NCI-H1417 treated with DMSO at 0.1 percent for 48 hours (cell line): ENCODE data around the gene ATP10A.

ENCODE experiments used
- DNase-seq: peaks from one replicate; lab custom pipeline; 2025; lab: John Stamatoyannopoulos, UW

Gene ATP10A

DNA sequence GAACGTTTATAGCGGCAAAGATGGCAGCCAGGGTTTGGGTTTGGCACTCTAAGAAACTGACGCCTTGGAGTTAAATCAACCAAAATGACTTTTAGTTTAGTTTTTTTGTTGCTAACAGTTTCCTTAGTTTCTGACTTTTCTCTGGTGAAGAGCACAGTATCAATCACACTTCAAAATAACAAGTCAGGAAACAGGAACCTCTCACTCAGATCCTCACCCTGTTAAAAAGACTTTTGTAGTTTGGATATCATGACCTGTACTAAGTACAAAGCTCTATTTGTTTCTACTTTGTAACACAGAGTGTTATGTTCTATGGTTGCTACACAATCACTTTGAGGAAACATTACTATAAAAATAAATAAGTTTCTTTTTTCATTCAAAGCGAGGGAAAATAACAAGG lies 51.1 kb downstream of the ATP10A start:
- DNase-seq, result no peak

- no peak for DNase-seq
These were observed 51.6 kb downstream of the ATP10A start for GRCh38 chr15:25811481-25811906.

- no peak for DNase-seq
These were observed 52.5 kb downstream of the ATP10A start for GRCh38 chr15:25810631-25811091.

DNA sequence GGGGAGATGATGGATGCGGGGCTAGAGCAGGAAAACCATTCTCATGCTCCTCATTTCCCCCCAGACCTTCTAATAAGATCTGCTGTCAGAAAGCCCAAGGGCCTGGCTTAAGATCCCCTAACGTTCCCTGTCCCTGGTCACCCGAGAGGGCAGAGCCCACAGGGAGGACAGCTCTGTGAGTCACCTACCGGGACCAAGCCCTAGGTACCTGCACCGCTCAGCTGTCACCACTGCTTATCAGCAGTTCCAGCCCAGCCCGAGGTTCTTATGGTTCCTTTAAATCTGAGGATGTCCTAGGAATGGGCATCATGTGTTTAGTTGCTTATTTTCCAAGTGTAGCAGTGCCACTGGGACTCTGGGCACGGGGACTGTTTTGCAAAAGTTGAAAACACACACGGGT lies 53.0 kb downstream of the ATP10A start:
- DNase-seq, result no peak

DNA sequence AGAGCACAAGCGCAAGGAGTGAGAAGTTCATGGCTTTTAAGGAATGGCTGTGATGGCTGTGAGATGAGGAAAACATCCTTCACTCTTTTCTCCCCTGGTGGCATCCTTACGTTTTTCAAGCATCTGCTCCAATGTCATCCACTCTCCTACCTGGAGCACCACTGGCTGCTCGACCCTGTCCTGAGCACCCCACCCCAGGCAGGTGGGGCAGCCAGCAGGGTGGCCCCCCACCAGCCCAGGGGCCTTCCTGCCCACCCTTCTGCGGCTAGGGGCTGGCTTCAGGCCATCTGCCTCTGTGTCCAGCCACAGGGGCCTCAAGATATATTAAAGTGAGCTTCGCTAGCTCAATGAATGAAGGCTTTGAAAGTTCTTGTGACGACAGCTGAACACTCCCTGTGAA lies 56.1 kb downstream of the ATP10A start:
- no peak for DNase-seq

DNA sequence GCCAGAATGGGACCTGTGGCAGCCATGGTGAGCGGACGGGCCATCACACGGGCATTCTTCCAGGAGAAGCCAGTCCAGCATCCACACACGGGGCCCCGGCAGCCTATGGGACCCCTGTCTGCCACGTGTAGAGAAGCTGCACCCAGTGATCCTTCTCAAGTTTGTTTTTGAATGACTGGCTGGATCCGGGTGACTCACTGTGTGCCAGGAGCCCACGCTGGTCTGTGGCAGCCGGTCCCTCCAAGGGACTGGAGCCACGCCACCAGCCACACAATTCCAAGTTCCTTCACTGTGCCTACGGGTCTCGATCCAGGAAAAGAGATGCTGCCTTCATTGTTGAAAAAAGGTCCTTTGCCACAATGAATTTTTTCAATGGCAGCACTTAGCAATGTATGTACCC lies 58.1 kb downstream of the ATP10A start:
- no peak for DNase-seq

DNA sequence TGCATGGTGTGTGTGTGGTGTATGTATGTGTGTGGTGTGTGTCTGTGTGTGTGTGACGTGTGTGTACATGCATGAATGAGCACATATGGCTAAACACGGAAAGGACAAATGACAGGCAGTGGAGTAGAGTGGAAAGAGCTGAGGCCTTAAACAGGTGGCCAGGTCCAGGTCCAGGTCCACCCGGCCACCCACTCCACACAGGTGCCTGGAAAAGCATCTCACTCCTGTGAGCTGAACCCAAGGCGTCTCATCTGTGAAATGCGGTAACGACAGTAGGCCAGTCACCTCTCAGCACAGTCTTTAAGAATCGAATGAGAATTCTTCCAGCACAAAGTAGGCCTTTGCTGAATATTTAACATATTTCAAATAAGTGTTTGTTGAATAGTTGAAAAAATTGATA lies 58.7 kb downstream of the ATP10A start:
- no peak for DNase-seq

DNA sequence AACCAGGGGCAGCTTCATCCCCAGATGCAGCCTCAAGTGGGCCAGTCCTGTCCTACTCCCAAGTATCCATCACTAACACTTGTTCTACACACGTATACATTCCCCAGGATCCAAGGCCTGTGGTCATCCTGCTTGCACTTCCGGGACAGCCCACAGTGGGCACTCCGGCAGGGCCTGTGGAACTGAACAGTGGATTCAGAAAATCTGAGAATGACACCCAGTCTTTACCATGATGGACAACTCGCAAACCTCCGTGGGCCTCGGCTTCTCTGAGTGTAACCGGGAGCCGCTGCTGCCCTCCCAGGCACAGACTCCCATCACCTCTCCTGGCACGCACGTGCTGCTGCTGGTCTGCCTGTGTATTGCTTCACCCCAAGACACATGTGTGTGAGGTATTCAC lies 59.6 kb downstream of the ATP10A start:
- no peak for DNase-seq

DNA sequence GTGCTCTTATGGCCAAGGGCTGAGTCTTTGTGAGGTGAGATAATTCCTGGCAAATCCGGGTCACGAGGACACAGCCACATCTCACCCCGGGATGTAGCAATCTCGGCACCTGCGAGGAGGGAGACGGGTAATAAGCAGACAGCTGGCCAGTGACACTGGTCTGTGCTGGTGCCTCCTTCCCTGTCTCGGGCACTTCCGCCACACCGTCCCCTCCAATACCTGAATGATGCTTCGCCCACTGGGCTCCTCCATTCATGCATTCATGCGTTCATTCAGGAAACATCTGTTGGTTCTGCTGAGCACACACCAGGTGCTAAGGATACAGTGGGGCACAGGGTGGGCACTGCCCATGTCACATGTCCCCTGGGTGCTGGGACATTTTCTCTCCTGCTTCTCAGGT lies 60.1 kb downstream of the ATP10A start:
- no peak for DNase-seq

DNA sequence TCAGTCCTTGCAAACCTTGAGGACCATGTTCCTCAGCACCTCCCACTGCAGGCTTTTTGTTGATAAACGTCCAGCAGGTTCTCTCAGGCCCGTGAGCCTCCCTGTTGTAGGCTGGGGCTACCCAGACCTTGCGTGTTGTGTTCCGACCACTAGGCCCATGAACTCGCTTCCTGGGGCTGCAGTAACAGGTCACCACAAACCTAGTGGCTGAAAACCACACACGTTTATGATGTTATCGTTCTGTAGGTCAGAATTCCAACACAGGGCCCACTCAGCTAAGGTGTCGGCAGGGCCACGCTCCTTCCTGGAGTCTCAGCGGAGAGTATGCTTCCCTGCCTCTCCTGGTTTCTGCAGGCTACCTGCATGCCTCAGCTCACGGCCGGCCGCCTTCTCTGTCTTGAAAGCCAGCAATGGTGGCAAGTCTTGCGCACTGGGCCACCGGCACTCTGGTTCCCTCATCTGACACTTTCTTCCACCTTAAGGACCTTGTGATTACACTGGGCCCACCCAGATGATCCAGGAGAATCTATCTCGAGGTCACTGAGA lies 60.8 kb downstream of the ATP10A start:
- no peak for DNase-seq

GRCh38 chr15:25801586-25802284 lies 61.4 kb downstream of the ATP10A start:
- DNase-seq, result no peak

GRCh38 chr15:25800761-25801515 lies 62.2 kb downstream of the ATP10A start:
- no peak for DNase-seq

- no peak for DNase-seq
These were observed 63.0 kb downstream of the ATP10A start for GRCh38 chr15:25799906-25800700.

DNA sequence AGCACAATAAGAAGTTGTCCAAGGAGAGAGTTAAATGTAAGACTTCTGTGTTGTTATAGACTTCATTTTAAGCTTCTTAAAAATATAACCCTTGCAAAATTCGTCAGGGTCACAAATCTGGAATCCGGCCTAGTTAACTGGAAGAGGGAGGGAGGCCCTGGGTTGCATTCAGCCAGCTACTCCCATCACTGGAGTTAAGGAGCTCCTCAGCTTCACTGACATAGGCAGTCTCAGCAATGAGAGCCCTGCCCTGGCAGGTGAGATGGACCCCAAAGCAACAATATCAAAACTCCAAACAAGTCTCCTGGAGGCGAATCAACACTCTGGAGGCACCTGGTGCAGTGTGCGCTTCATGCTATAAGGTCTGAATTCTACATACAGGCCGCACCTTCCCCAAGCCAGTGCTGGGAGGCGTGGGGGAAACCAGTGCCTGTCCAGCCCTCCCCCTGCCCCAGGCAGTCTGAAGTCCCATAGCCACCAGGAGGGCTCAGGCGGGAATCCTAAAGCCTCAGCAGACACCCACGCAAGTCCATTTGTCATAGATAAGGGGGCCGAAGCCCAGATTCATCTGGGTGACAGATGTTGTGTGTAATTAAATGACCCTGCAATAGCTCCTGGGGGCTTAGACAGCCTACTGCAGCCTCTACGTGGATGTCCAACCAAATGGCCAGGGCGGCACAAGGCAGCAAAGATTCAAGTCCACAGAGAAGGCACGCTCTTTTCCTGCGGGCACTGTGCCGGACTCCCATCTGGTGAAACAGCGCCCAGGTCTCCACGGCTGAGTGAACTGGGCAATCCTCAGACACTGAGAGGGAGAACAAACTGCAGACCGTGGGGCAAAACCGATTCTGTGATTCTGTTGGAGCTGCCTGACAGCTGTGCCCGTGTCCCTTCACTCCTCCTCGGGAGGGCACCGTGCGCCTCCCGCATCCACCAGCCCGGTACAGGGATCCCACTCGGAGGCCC lies 64.9 kb downstream of the ATP10A start:
- no peak for DNase-seq

DNA sequence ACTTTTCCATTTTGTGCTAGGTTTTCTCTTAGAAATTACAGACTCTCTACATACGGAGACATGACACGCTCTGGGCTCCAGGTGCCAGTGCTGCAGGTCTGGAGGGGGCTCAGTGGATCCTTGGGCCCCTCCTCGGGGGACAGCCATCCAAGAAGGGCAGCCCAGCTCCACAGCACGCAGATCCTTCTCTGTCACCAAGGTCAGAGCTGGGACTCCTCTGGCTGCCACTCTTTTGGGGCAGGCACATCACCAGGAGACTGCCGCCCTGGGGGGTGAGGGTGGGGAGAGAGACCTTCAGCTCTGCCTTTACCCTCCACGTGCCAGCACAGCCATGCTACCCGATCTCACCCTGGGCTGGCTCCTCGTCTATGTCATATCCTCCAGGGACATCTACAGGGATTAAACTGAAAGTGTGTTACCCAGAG lies 65.6 kb downstream of the ATP10A start:
- DNase-seq, result no peak

- DNase-seq, result no peak
These were observed 66.1 kb downstream of the ATP10A start for GRCh38 chr15:25797035-25797434.

DNA sequence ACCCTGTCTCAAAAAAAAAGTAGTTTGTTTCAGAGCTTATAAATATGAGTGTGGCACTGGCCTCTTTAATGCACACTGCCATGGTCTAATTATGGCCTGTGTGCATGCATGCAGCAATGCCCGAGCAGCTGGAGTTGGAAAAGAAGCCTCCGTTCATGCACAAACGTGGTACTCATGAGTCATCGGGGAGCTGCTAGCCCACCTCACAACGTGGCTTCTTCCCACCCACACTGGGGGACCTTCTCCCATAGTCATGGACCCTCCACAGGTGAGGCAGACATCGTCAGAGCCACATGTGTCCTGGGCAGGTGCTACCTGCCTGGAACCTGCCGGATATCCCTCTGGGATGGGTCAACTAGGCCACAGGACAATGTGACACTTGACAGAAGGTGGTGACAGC lies 66.7 kb downstream of the ATP10A start:
- DNase-seq, result no peak

GRCh38 chr15:25795712-25796111 lies 67.4 kb downstream of the ATP10A start:
- no peak for DNase-seq

- DNase-seq, result no peak
These were observed 68.1 kb downstream of the ATP10A start for GRCh38 chr15:25795061-25795460.

DNA sequence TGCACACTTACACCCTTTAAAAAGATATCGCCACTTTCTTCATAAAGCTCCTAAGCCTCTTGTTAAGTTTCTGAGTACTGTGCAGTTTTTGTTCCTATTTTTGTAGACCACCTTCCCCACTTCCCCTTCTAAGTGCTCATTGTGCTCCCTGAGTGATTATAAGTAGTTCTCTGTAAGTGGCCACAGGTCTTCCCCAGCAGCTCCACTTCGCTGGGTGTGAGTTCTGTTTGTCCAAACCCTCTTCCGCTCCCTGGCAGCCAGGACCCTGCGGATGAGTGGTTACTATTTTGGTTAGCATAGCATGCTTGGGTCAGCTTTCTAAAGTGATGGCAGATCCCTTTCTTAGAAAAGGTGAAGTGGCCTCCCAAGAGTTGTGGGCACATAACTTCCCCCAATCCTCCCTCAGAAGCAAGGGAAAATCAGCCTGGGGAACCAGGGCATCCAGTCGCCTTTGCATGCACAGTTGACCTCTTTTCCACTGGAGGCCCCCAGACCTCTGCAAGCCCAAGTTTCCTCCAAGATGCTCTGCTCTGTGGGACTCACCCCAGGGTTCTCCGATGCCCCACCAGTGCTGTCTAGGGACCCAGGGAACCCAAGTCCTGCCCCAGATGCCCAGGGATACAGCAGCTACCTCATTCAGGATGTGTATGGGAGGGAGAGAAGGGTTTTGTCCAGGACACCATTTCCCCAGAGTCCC lies 69.6 kb downstream of the ATP10A start:
- DNase-seq, result no peak

- no peak for DNase-seq
These were observed 71.0 kb downstream of the ATP10A start for GRCh38 chr15:25792128-25792527.
